Peyer's patch (tissue), 4 donors: ENCODE results near the gene NTPCR. TPM values are rescaled to one million over a fixed set of nuclear protein-coding genes. Genes with fewer than 3 reads are reported as not detected.

Experiments
- DNase-seq, 3 donors: peaks; one replicate each; pipeline ENCODE4 v3.0.0-alpha.2; 2017 to 2019
- H3K27ac ChIP-seq, 4 donors: fragments of 200-600 bp; sonication (generic); one replicate each; pipeline ENCODE4 v1.5.1; 2016 to 2019
- H3K27me3 ChIP-seq, 2 donors: fragments of 200-600 bp; sonication (generic); one replicate each; pipeline ENCODE4 v1.5.1; 2019
- H3K36me3 ChIP-seq, 3 donors: fragments of 200-600 bp; sonication (generic); one replicate each; pipeline ENCODE4 v1.5.1; 2016 to 2019
- H3K4me1 ChIP-seq, 4 donors: fragments of 200-600 bp; sonication (generic); one replicate each; pipeline ENCODE4 v1.5.1; 2016 to 2019
- H3K4me3 ChIP-seq, 4 donors: fragments of 200-600 bp; sonication (generic); 1 replicate in 3 of 4; 2 replicates in 1 of 4; pipeline ENCODE4 v1.5.1; 2016 to 2019; ENCODE audit warnings: mild to moderate bottlenecking in 1 of 4
- H3K9me3 ChIP-seq, 4 donors: fragments of 200-600 bp; sonication (generic); one replicate each; pipeline ENCODE4 v1.5.1; 2016 to 2019; ENCODE audit warnings: mild to moderate bottlenecking in 1 of 4
- POLR2A ChIP-seq, 2 donors: fragments of 450-650 bp; IDR thresholded peaks; one replicate each; pipeline ENCODE4 v1.5.1; 2017; ENCODE audit warnings: antibody characterized with exemption in 2 of 2, mild to moderate bottlenecking in 2 of 2, moderate library complexity in 2 of 2
- total RNA-seq, 4 donors: library from RNA; depleted of rRNA; stranded (reverse); fragments of >200 nt; gene quantifications; one replicate each; pipeline ENCODE4 v1.1.0, GENCODE V29; 2016
- TF ChIP-seq, protein P1 (sequence below), 6 experiments: fragments of 450-650 bp in 4 of 6; fragments of 200-600 bp in 2 of 6; sonication (generic) in 1 of 6; IDR thresholded peaks; one replicate each; pipeline ENCODE4 v1.5.1; 2017 to 2019; ENCODE audit warnings: antibody characterized with exemption in 6 of 6, mild to moderate bottlenecking in 3 of 6, moderate library complexity in 1 of 6

The NTPCR gene, protein sequence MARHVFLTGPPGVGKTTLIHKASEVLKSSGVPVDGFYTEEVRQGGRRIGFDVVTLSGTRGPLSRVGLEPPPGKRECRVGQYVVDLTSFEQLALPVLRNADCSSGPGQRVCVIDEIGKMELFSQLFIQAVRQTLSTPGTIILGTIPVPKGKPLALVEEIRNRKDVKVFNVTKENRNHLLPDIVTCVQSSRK
- total RNA-seq, result 10 to 100 TPM; 25.7 to 43.0 (median 29.6) TPM

DNA sequence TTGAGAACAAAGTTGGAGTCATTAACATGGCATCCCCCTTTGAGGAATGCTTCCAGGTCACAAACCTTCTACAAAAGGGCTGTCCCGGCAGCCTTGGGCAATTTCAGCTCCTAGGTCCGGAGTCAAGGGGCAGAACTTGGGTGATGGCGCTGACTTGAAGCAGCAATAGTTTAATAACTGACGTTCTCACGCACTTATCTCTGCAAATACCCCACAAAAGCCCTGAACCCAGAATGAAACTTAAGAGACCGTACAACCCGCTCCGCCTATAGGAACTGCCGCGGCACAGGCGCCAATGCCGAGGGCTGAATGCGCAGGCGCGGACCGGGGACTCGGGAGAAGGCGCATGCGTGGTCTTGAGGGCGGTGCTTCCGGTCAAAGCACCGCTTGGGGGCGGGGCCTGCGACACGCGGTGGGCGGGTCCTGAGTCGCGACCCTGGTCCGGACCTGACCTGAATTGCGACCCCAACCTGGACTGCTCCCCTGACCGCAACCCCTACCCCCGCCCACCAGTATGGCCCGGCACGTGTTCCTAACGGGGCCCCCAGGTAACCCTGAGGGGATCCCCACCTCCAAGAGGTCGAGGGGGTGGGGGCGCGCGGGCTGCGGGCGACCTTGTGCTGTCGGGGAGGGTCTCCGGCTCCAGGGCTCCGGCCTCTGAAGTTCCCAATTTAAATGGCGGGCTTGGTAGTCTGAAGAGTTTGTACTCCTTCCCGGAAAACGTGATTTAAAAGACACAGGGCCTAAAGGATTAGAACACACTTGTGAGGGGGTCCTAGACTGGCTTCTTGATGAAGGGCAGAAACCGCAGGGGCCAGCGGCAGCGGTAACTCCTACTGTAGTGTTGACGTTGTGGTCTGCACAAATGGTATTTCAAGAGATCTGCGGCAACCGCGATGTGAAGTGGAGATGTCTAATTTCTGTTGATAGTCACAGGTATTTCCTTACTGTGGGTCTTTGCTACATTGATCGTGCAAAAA is at the start of gene NTPCR:
NTPCR (plus strand) TSS at position 415 of the 980 bp plus-strand sequence; CDS start at position 515, 100 bp downstream.
- no peaks in the 10 kb centered on the region for H3K27me3 ChIP-seq

DNA sequence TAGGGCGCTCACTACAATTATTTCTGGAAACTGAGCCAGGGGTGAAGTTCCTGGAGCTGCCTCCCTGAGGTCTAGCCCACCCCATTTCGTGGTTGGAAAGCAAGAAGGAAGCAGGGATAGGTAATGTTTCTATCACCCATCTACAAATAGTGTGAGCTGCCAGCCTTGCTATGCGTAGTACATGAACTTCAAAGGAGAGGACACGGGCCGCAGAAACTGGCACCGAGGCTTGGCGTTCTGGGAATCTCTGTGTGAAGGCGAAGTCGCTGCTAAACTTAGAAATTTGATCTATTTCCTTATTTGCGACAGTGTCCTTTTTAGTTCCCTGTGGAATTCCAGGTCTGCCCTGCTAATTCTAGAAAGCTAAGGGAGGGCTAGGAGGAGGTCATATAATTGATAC is 49.6 kb upstream of the NTPCR start:
- Histone ChIP-seq H3K4me3 (no peak overlapping the region), H3K27me3 (no peaks in the 10 kb centered on the region), H3K27ac (peak overlapping the region in 3 of 4 donors; percentile 8 to 85 (median 75)), H3K4me1 (peaks cover 0 to 42% (median 6%) of the 10 kb centered on the region in 4 donors), H3K36me3 (no peaks in the 10 kb centered on the region), H3K9me3 (no peaks in the 10 kb centered on the region)
- no peak for DNase-seq
- TF ChIP-seq, protein P1, sequence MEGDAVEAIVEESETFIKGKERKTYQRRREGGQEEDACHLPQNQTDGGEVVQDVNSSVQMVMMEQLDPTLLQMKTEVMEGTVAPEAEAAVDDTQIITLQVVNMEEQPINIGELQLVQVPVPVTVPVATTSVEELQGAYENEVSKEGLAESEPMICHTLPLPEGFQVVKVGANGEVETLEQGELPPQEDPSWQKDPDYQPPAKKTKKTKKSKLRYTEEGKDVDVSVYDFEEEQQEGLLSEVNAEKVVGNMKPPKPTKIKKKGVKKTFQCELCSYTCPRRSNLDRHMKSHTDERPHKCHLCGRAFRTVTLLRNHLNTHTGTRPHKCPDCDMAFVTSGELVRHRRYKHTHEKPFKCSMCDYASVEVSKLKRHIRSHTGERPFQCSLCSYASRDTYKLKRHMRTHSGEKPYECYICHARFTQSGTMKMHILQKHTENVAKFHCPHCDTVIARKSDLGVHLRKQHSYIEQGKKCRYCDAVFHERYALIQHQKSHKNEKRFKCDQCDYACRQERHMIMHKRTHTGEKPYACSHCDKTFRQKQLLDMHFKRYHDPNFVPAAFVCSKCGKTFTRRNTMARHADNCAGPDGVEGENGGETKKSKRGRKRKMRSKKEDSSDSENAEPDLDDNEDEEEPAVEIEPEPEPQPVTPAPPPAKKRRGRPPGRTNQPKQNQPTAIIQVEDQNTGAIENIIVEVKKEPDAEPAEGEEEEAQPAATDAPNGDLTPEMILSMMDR (IDR thresholded peaks at IDR 0.05), result no peak

More for the DNA sequence above, at the start of gene NTPCR:
- peaks cover 0 to 28% (median 1%) of the 10 kb centered on the region in 4 donors for H3K4me1 ChIP-seq
- no peaks in the 10 kb centered on the region for H3K36me3 ChIP-seq
- peak within 1 kb of the TSS; percentile 85 to 93 (median 88) for H3K4me3 ChIP-seq
- H3K9me3 ChIP-seq, result no peaks in the 10 kb centered on the region
- peak; percentile 31 to 43 for TF ChIP-seq POLR2A (IDR thresholded peaks at IDR 0.05)
- TF ChIP-seq, protein P1 (IDR thresholded peaks at IDR 0.05), result peak in 4 of 6 experiments; percentile 6 to 43 (median 34)
- peak; percentile 89 to 97 (median 96) for DNase-seq
- H3K27ac ChIP-seq, result peak within 1 kb of the TSS; percentile 73 to 90 (median 83)

DNA sequence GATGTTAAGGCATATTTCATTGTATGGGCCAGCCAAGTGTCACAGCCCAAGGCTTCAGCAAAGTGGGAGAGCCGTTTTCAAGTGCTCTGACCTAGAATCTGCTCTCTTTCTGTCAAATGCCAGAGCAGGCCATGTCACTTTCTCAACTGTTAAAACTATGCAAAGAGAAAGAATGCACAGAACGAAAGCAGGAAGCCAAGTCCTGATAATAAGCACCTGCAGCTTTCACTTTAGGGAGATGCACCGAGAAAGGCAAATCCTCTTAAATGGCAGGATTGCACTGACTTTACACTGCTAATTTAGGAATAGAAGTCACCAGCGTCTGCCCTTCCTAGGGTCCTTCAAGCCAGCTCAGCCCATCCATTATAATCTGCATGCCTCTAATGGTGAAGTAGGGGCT is 49.2 kb upstream of the NTPCR start:
- TF ChIP-seq, protein P1 (IDR thresholded peaks at IDR 0.05), result no peak
- TF ChIP-seq POLR2A (IDR thresholded peaks at IDR 0.05), result no peak
- DNase-seq, result no peak
- H3K27ac ChIP-seq, result peak overlapping the region in 3 of 4 donors; percentile 40 to 85 (median 75)
- H3K36me3 ChIP-seq, result no peaks in the 10 kb centered on the region
- H3K27me3 ChIP-seq, result no peaks in the 10 kb centered on the region
- peaks cover 0 to 42% (median 6%) of the 10 kb centered on the region in 4 donors for H3K4me1 ChIP-seq
- no peaks in the 10 kb centered on the region for H3K9me3 ChIP-seq
- peak overlapping the region in 1 of 4 donors; percentile 2 for H3K4me3 ChIP-seq

DNA sequence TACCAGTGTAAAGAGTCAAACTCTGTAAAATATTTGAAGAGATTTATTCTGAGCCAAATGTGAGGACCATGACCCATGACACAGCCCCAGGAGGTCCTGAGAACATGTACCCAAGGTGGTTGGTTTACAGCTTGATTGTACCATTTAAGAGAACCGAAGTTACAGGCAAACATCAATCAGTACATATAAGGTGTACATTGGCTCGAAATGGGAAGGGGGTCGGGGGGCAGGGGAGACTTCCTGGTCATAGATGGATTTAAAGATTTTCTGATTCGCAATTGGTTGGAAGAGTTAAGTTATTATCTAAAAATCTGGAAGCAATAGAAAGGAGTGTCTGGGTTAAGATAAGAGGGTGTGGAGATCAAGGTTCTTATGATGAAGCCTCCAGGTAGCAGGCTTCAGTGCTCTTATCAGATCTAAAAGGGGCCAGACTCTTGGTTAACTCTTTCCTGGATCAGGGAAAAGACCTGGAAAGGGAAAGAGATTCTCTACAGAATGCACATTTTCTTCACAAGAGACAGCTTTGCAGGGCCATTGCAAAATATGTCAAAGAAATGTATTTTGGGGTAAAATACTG is 47.5 kb upstream of the NTPCR start:
- Histone ChIP-seq H3K27me3 (no peaks in the 10 kb centered on the region), H3K36me3 (no peaks in the 10 kb centered on the region), H3K4me1 (peaks cover 0 to 42% (median 6%) of the 10 kb centered on the region in 4 donors), H3K27ac (peak overlapping the region in 3 of 4 donors; percentile 40 to 85 (median 75)), H3K9me3 (no peaks in the 10 kb centered on the region), H3K4me3 (no peak overlapping the region)
- peak in 2 of 3 donors; percentile 52 to 60 for DNase-seq
- TF ChIP-seq, protein P1 (IDR thresholded peaks at IDR 0.05), result no peak
- TF ChIP-seq POLR2A (IDR thresholded peaks at IDR 0.05), result no peak

DNA sequence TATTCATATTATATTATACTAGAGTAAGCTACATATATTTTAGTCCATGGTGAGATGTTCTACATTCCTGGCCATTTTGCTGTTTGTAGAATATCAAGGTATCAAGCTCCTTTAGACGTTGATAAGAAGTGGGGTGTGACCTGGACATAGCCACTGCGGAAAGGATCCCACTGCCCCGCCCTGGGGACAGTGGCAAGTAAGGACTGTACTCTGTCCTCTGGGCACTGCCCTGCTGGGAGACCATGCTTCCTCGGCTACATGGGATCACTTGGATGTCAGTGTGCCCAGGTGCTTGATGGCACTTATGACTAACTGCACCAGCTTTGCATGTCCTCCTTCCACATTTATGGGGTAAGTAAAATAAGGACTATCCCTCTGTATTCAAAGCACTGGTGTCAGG is 46.3 kb upstream of the NTPCR start:
- Histone ChIP-seq H3K4me3 (no peak overlapping the region), H3K27ac (peak overlapping the region in 3 of 4 donors; percentile 2 to 85 (median 75)), H3K4me1 (peaks cover 0 to 42% (median 6%) of the 10 kb centered on the region in 4 donors), H3K9me3 (no peaks in the 10 kb centered on the region), H3K36me3 (no peaks in the 10 kb centered on the region), H3K27me3 (no peaks in the 10 kb centered on the region)
- DNase-seq, result peak in 2 of 3 donors; percentile 82 to 87
- TF ChIP-seq POLR2A (IDR thresholded peaks at IDR 0.05), result peak in 1 of 2 donors; percentile 16
- TF ChIP-seq, protein P1 (IDR thresholded peaks at IDR 0.05), result no peak
